ENCODE measurements around the gene SLC17A9. TPM values are rescaled to one million over a fixed set of nuclear protein-coding genes. Genes with fewer than 3 reads are reported as not detected.

SLC17A9 gene
- total and polyA plus RNA-seq, 10 donors, result 18.8 to 95.3 (median 34.2) TPM

DNA sequence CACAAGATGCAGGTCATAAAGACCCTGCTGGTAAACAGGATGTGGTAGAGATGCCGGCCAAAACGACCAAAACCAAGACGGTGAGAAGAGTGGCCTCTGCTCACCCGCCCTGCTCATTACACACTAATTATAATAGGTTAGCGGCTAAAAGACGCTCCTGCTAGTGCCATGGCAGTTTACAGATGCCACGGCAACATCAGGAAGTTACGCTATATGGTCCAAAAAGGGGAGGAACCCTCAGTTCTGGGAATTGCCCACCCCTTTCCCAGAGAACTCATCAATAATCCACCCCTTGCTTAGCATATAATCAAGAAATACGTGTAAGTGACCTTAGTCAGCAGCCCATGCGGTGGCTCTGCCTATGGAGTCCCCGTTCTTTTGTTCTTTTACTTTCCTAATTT is 36.7 kb downstream of the SLC17A9 start:
- H3K4me3 ChIP-seq, result peak overlapping the region in 2 of 8 donors; percentile 20 to 45
- no peaks in the 10 kb centered on the region for H3K36me3 ChIP-seq
- WGBS, 5 donors, result 24 to 36% (median 27%) methylated on average over 11 of the region's 11 CpGs
- TF ChIP-seq, protein P1, sequence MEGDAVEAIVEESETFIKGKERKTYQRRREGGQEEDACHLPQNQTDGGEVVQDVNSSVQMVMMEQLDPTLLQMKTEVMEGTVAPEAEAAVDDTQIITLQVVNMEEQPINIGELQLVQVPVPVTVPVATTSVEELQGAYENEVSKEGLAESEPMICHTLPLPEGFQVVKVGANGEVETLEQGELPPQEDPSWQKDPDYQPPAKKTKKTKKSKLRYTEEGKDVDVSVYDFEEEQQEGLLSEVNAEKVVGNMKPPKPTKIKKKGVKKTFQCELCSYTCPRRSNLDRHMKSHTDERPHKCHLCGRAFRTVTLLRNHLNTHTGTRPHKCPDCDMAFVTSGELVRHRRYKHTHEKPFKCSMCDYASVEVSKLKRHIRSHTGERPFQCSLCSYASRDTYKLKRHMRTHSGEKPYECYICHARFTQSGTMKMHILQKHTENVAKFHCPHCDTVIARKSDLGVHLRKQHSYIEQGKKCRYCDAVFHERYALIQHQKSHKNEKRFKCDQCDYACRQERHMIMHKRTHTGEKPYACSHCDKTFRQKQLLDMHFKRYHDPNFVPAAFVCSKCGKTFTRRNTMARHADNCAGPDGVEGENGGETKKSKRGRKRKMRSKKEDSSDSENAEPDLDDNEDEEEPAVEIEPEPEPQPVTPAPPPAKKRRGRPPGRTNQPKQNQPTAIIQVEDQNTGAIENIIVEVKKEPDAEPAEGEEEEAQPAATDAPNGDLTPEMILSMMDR (IDR thresholded peaks at IDR 0.05 in 8 of 11, conservative IDR thresholded peaks at IDR 0.05 in 3 of 11), result no peak
- TF ChIP-seq POLR2AphosphoS5 (IDR thresholded peaks at IDR 0.05), result no peak
- TF ChIP-seq POLR2A (IDR thresholded peaks at IDR 0.05), result no peak
- H3K9me3 ChIP-seq, result no peaks in the 10 kb centered on the region
- intact Hi-C loops (cut with DNase I; ENCODE audit: low total_unique reads), result no loop called here
- H3K27me3 ChIP-seq (replicated peaks in 1 of 7), result peaks cover 0 to 87% (median 17%) of the 10 kb centered on the region in 7 donors
- peaks cover 0 to 10% (median 0%) of the 10 kb centered on the region in 6 donors for H3K4me1 ChIP-seq
- no peak overlapping the region for H3K27ac ChIP-seq
- no peak for DNase-seq

- Histone ChIP-seq H3K4me3 (no peak overlapping the region), H3K27me3 (replicated peaks in 1 of 7) (peaks cover 0 to 87% (median 13%) of the 10 kb centered on the region in 7 donors), H3K27ac (no peak overlapping the region), H3K4me1 (peaks cover 0 to 10% (median 0%) of the 10 kb centered on the region in 6 donors), H3K9me3 (no peaks in the 10 kb centered on the region), H3K36me3 (no peaks in the 10 kb centered on the region)
- no peak for DNase-seq
- intact Hi-C loops (cut with DNase I; ENCODE audit: low total_unique reads), result no loop called here
- TF ChIP-seq, protein P1 (IDR thresholded peaks at IDR 0.05 in 8 of 11, conservative IDR thresholded peaks at IDR 0.05 in 3 of 11), result no peak
- TF ChIP-seq POLR2AphosphoS5 (IDR thresholded peaks at IDR 0.05), result no peak
- TF ChIP-seq POLR2A (IDR thresholded peaks at IDR 0.05), result no peak
- 74 to 88% (median 84%) methylated on average over 19 to 22 of the region's 22 CpGs for WGBS, 5 donors
These were observed 37.9 kb downstream of the SLC17A9 start for GRCh38 chr20:62990306-62990825.

DNA sequence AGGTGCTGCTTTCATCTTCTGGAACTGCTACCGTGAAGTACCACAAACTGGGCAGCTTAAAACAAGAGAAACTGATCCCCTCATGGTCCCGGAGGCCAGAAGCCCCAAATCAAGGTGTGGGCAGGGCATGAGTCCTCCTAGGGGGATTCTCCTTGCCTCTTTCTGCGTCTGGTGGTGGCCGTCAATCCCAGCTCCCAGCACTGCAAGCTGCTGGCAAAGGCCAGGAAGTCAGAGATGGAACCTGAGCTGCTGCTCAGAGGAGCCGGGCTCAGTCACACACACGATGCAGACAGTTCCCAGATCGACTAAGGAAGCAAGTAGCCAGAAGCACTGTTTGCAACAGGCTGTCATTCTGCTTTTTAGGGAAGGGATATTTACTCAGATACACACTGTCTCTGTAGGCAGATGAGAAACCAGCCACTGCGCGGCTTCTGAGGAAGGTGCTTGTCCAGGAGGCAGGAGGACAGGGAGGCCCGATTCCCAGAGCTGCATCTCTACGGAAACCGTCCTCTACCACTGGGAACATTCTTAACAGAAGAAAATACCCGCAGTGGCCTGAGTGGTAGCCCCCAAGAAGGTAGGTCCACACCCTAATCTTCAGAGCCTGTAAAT is 38.8 kb downstream of the SLC17A9 start:
- Histone ChIP-seq H3K27me3 (replicated peaks in 1 of 7) (peaks cover 0 to 87% (median 21%) of the 10 kb centered on the region in 7 donors), H3K27ac (no peak overlapping the region), H3K4me3 (no peak overlapping the region), H3K4me1 (peaks cover 0 to 10% (median 0%) of the 10 kb centered on the region in 6 donors), H3K9me3 (no peaks in the 10 kb centered on the region), H3K36me3 (no peaks in the 10 kb centered on the region)
- DNase-seq, result no peak
- intact Hi-C loops (cut with DNase I; ENCODE audit: low total_unique reads), result no loop called here
- WGBS, 5 donors, result 67 to 81% (median 77%) methylated on average over 12 to 13 of the region's 13 CpGs
- TF ChIP-seq, protein P1 (IDR thresholded peaks at IDR 0.05 in 8 of 11, conservative IDR thresholded peaks at IDR 0.05 in 3 of 11), result no peak
- TF ChIP-seq POLR2AphosphoS5 (IDR thresholded peaks at IDR 0.05) (no peak), POLR2A (IDR thresholded peaks at IDR 0.05) (no peak)

- intact Hi-C loops (cut with DNase I; ENCODE audit: low total_unique reads), result no loop called here
- peaks cover 0 to 10% (median 0%) of the 10 kb centered on the region in 6 donors for H3K4me1 ChIP-seq
- no peak overlapping the region for H3K27ac ChIP-seq
- H3K9me3 ChIP-seq, result no peaks in the 10 kb centered on the region
- 55 to 66% (median 61%) methylated on average over 6 of the region's 6 CpGs for WGBS, 5 donors
- no peak for TF ChIP-seq POLR2AphosphoS5 (IDR thresholded peaks at IDR 0.05)
- TF ChIP-seq POLR2A (IDR thresholded peaks at IDR 0.05), result no peak
- TF ChIP-seq, protein P1 (IDR thresholded peaks at IDR 0.05 in 8 of 11, conservative IDR thresholded peaks at IDR 0.05 in 3 of 11), result no peak
- no peak overlapping the region for H3K4me3 ChIP-seq
- DNase-seq, result no peak
- no peaks in the 10 kb centered on the region for H3K36me3 ChIP-seq
- H3K27me3 ChIP-seq (replicated peaks in 1 of 7), result peaks cover 0 to 87% (median 24%) of the 10 kb centered on the region in 7 donors
These were observed 39.4 kb downstream of the SLC17A9 start for GRCh38 chr20:62991863-62992262.

All from spleen (tissue), 11 donors.